Urinary bladder (tissue), 4 donors: Measurements from ENCODE around the gene HINFP. TPM values are rescaled to one million over a fixed set of nuclear protein-coding genes. Genes with fewer than 3 reads are reported as not detected.

ENCODE experiments used
- DNase-seq: peaks from one replicate; pipeline ENCODE4 v3.0.0-alpha.2; 2015; ENCODE audit errors: extremely low spot score
- H3K27ac ChIP-seq: one replicate; pipeline ENCODE4 v1.5.1; 2013; ENCODE audit warnings: low read depth, mild to moderate bottlenecking, moderate library complexity
- H3K36me3 ChIP-seq: one replicate; pipeline ENCODE4 v1.6.1; 2013; ENCODE audit warnings: mild to moderate bottlenecking, moderate library complexity; ENCODE audit not compliant: insufficient read depth
- H3K4me1 ChIP-seq: one replicate; pipeline ENCODE4 v1.6.1; 2013; ENCODE audit warnings: mild to moderate bottlenecking, moderate library complexity; ENCODE audit not compliant: insufficient read depth
- H3K4me3 ChIP-seq: one replicate; pipeline ENCODE4 v1.5.1; 2013; ENCODE audit warnings: low read depth, low read length
- WGBS: extraction: QIAGEN DNeasy Blood & Tissue Kit; methylation state at CpG from one replicate; pipeline ENCODE4 v1.1.7; 2013; 5-methylcytosine and 5-hydroxymethylcytosine counted together
- polyA plus RNA-seq: library from polyadenylated mRNA; stranded (reverse); fragments of 200-250 nt; gene quantifications from one replicate; pipeline ENCODE4 v1.2.3, GENCODE V29; 2013
- total RNA-seq: library from RNA; depleted of rRNA; stranded (reverse); fragments of >200 nt; gene quantifications from one replicate; pipeline ENCODE4 v1.2.3, GENCODE V29; 2014
- donor health status: healthy with polysubstance abuse.
- donor health status: healthy.

HINFP gene
- total and polyA plus RNA-seq, 2 donors: 16.5 to 17.6 TPM

GRCh38 chr11:119107538-119108145 is 13.7 kb upstream of the HINFP start:
- peak overlapping the region; percentile 96 for H3K4me3 ChIP-seq
- H3K27ac ChIP-seq: peak overlapping the region; percentile 46
- H3K36me3 ChIP-seq: peaks cover 6% of the 10 kb centered on the region
- no peak for DNase-seq
- under 1% methylated on average over 65 of the region's 65 CpGs for WGBS
- H3K4me1 ChIP-seq: peaks cover 1% of the 10 kb centered on the region

DNA sequence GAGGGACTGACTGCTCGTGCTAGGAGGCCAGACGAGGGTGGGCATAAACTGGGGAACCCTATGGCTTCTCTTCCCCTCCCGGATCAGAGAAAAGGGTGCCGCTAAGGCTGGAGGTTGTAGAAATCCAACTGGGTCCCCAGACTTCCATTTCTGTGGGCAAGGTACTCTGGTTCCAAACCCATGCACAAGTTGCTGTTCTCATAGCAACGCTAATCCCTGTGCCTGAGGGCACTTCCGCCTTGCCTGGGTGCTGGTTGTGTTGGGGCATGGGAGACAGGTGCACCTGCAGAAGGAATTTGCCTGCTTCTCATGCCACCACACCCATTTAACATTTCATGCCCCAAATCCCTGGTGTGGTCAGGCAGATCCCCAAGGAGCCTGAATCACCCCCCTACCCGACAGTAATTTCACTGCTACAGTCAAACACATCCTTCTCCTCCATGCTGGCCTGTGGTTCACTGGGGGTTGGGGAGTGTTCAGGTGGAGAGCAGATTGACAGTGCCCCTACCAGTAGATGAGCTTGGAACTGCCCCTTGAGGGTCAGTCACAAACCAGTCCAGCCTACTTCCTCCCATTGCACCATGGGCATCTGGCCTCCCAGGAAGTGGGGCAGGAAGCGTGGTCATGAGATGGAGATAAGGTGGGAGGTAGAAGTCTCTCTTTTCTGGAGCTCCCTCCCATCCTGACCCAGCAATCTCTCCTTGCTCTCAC is 13.1 kb upstream of the HINFP start:
- peaks cover 6% of the 10 kb centered on the region for H3K36me3 ChIP-seq
- no peak for DNase-seq
- H3K27ac ChIP-seq: no peak overlapping the region
- WGBS: 21% methylated on average over 8 of the region's 8 CpGs
- H3K4me1 ChIP-seq: peaks cover 1% of the 10 kb centered on the region
- H3K4me3 ChIP-seq: peak overlapping the region; percentile 96

GRCh38 chr11:119108857-119109221 is 12.5 kb upstream of the HINFP start:
- H3K4me3 ChIP-seq: no peak overlapping the region
- peaks cover 8% of the 10 kb centered on the region for H3K36me3 ChIP-seq
- peaks cover 1% of the 10 kb centered on the region for H3K4me1 ChIP-seq
- H3K27ac ChIP-seq: no peak overlapping the region
- 83% methylated on average over 2 of the region's 2 CpGs for WGBS
- DNase-seq: no peak

GRCh38 chr11:119109843-119110242 is 11.5 kb upstream of the HINFP start:
- WGBS: 91% methylated on average over 3 of the region's 3 CpGs
- DNase-seq: no peak
- H3K27ac ChIP-seq: no peak overlapping the region
- no peak overlapping the region for H3K4me3 ChIP-seq
- H3K4me1 ChIP-seq: peaks cover 1% of the 10 kb centered on the region
- H3K36me3 ChIP-seq: peaks cover 9% of the 10 kb centered on the region

DNA sequence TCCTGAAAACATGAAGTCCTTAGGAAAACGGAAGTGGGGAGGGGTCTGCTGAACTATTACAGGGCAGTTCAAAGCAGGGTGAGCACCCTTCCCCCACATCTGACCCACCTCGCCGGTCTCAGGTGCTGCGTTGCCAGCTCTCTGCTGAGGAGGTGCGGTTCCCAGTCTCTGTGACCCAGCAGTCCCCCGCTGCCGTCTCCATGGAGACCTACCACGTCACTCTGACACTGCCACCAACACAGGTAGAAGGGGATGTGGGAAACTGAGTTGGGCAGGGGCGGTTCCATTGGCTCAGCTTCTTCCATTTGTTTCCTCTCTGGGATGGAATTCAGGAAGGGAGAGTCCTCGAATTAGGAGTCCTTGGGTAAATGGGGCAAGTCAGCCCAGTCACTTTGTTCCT is 10.9 kb upstream of the HINFP start:
- no peak overlapping the region for H3K4me3 ChIP-seq
- no peak for DNase-seq
- H3K36me3 ChIP-seq: peaks cover 9% of the 10 kb centered on the region
- WGBS: 77% methylated on average over 10 of the region's 10 CpGs
- H3K4me1 ChIP-seq: peaks cover 1% of the 10 kb centered on the region
- H3K27ac ChIP-seq: no peak overlapping the region

DNA sequence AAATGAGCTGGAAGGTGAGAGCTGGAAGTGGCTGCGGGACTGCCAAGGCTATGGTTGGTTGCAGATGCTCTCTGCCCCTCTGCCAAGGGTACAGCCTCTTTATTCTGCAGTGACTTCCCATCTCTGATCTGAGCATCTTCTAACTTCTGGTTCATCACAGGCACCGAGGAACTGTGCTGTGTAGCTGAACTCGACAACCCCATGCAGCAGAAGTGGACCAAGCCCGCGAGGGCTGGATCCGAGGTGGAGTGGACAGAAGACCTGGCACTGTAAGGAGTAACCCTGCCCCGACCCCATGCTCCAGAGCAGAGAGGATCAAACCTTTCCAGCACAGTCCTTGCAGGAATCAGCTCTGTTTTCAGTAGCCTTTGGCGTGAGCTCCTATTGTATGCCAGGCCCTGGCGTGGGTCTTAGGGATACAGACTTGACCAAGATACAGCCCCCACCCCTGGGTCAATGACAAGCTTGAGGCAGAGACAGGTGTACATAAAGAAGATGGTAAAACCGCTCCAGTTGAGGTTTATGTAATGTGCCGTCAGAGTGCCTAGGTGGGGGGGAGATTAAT is 9.9 kb upstream of the HINFP start:
- H3K4me1 ChIP-seq: peaks cover 1% of the 10 kb centered on the region
- no peak for DNase-seq
- H3K4me3 ChIP-seq: no peak overlapping the region
- 93% methylated on average over 11 of the region's 11 CpGs for WGBS
- peaks cover 9% of the 10 kb centered on the region for H3K36me3 ChIP-seq
- no peak overlapping the region for H3K27ac ChIP-seq

GRCh38 chr11:119112314-119113020 is 8.9 kb upstream of the HINFP start:
- DNase-seq: no peak
- 91% methylated on average over 12 of the region's 12 CpGs for WGBS
- H3K4me3 ChIP-seq: no peak overlapping the region
- peaks cover 9% of the 10 kb centered on the region for H3K36me3 ChIP-seq
- H3K27ac ChIP-seq: no peak overlapping the region
- peaks cover 1% of the 10 kb centered on the region for H3K4me1 ChIP-seq

DNA sequence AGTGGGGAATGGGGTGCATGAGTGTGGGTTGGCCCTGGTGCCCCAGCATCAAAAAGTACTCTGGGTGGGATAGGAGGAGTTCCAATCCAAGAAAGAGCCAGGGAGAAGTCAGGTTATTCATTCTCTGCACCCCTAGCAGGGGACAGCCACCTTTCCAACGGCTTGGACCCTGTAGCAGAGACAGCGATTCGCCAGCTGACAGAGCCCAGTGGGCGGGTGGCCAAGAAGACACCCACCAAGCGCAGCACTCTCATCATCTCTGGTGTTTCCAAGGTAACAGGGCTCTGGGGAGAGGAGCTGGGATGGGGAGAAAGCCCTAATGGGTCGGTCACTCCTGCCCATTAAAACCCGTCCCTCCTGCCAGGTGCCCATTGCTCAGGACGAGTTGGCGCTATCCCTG is 7.7 kb upstream of the HINFP start:
- H3K36me3 ChIP-seq: peaks cover 9% of the 10 kb centered on the region
- no peak for DNase-seq

DNA sequence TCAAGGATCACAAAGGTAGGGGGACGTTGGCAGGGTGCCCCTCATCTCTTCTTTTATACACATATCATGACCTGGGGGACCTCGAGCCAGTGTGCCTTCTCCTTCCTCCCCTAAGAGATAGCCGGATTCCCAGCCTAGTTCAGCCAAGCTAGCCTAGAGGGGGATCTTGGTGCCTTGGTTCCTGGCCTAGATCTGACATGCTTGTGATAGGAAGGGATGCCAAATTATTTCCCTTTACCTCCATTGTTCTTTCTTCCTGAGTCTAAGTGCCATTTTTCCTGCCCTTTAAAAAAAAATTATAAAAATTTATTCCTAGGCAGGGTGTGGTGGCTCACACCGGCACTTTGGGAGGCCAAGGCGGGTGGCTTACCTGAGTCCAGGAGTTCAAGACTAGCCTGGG is 7.0 kb upstream of the HINFP start:
- Histone ChIP-seq H3K4me1 (no peaks in the 10 kb centered on the region), H3K27ac (no peak overlapping the region), H3K4me3 (no peak overlapping the region), H3K36me3 (peaks cover 9% of the 10 kb centered on the region)
- 88% methylated on average over 5 of the region's 5 CpGs for WGBS
- no peak for DNase-seq

More for the DNA sequence above, 7.7 kb upstream of the HINFP start:
- WGBS: 93% methylated on average over 9 of the region's 9 CpGs
- Histone ChIP-seq H3K4me1 (no peaks in the 10 kb centered on the region), H3K27ac (no peak overlapping the region), H3K4me3 (no peak overlapping the region)

DNA sequence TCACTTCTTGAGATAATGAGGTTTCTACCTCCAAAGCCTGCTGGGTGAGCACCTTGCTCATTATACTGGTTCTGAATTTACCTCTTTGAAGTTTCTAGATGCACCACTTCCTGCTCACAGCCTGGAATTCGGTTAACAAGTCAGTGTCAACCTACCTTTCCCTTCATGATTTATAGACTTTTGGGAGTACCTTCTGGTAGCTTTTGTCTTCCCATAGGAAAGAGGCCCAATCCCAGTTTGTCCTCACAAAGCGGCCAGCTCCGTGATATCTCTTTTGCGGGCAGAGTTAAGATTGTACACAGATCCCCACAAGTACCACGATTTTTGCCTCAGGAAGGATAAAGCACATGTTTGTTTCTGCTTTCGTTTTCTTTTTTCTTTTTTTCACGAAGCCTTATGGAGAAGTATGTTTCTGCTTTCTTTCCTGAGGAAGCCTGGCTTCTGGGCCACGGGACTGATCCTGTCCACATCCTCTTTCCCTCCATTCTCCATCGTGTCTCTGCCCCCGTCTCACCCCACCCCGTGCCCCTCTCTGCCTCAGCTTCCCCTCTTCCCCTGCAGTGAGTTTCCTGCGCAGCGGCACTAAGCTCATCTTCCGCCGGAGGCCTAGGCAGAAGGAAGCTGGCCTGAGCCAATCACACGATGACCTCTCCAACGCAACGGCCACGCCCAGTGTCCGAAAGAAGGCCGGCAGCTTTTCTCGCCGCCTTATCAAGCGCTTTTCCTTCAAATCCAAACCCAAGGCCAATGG is 5.7 kb upstream of the HINFP start:
- Histone ChIP-seq H3K36me3 (peaks cover 9% of the 10 kb centered on the region), H3K27ac (no peak overlapping the region), H3K4me3 (no peak overlapping the region), H3K4me1 (no peaks in the 10 kb centered on the region)
- no peak for DNase-seq
- WGBS: 67% methylated on average over 24 of the region's 24 CpGs

- H3K4me3 ChIP-seq: no peak overlapping the region
- DNase-seq: no peak
- H3K4me1 ChIP-seq: no peaks in the 10 kb centered on the region
- 89% methylated on average over 10 of the region's 10 CpGs for WGBS
- peaks cover 7% of the 10 kb centered on the region for H3K36me3 ChIP-seq
- H3K27ac ChIP-seq: no peak overlapping the region
Observed at GRCh38 chr11:119116235-119116594, 5.2 kb upstream of the HINFP start.

DNA sequence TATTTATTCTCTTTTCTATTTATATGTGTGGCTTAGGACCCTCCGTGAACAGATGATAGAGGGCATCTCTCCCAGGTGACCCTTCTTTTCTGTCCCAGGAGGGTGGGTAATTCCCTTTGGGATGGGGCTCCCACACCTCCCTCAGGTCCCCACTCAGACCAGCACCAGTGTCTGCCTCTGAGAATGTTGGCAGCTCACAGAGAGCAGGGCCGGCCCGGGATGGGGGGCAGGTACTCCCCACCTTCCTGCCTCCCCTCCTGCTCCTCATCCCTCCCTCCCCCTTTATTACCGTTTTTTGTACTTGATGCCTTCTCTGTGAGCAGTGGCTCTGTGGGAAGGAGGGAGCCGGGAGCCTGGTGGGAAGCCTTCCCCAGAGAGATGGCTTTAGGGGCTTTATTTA is 4.8 kb upstream of the HINFP start:
- DNase-seq: no peak
- no peak overlapping the region for H3K27ac ChIP-seq
- H3K4me3 ChIP-seq: no peak overlapping the region
- peaks cover 5% of the 10 kb centered on the region for H3K36me3 ChIP-seq
- H3K4me1 ChIP-seq: no peaks in the 10 kb centered on the region
- WGBS: 65% methylated on average over 5 of the region's 5 CpGs

GRCh38 chr11:119117004-119117706 is 4.2 kb upstream of the HINFP start:
- Histone ChIP-seq H3K4me3 (no peak overlapping the region), H3K4me1 (no peaks in the 10 kb centered on the region), H3K36me3 (peaks cover 5% of the 10 kb centered on the region), H3K27ac (no peak overlapping the region)
- DNase-seq: no peak
- 91% methylated on average over 3 of the region's 3 CpGs for WGBS
